ENCODE results near the gene ITPR2.
A peak's percentile ranks its signal among the peaks of the same experiment; 100 is the strongest.

ITPR2 gene

DNA sequence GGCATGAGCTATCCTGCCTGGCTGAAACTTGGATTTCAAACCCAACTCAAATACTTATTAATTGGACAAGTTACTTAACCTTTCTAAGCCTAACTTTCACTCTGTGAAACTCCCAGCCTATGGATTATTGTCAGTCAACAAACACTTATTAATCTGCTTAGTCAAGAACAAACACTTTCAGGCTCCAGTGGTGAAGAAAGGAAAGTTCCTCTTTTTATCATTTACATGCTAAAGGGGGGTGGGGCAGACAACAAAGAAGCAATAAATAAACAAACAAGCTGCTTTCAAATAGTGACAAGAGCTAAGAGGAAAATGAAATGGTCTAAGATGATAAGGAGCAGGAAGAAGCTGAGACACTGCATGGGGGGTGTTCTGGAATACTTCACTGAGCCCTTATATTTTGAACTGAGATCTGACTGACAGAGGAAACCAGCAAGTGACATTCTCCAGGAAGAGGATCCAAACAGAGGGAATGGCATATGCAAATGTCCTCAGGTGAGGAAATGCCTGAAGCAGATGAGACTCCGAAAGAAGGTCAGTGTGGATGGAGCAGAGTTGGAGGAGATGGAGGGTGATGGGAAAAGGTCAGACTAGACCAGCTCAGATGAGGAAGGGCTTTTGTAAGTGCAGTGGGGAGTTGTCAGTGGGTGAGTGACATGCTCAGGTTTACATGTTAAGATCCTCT is 259.6 kb downstream of the ITPR2 start:
- Histone ChIP-seq H3K4me2 (ENCODE audit: low read length, poor library complexity, severe bottlenecking) (no peak overlapping the region), H3K18ac (ENCODE audit: low read depth in 1 of 2, low read length in 2 of 2) (no peak overlapping the region), H2BK120ac (ENCODE audit: low read depth, low read length) (no peak overlapping the region), H3K79me1 (replicated peaks; ENCODE audit: low read length, poor library complexity, severe bottlenecking) (no peaks in the 10 kb centered on the region), H2AK5ac (ENCODE audit: low read length, severe bottlenecking) (no peak overlapping the region), H4K91ac (ENCODE audit: low read length) (no peak overlapping the region), H3K9me3 (ENCODE audit: control insufficient read depth, low read length) (no peaks in the 10 kb centered on the region), H3K23ac (ENCODE audit: low read length in 2 of 2) (no peak overlapping the region), H2BK5ac (ENCODE audit: low read depth, low read length, poor library complexity, severe bottlenecking) (no peak overlapping the region), H2BK15ac (ENCODE audit: low read depth, poor library complexity, severe bottlenecking) (no peak overlapping the region), H3K27me3 (ENCODE audit: control insufficient read depth in 1 of 2, insufficient read depth in 1 of 2, low read length in 2 of 2) (no peaks in the 10 kb centered on the region), H3K36me3 (ENCODE audit: control insufficient read depth in 1 of 2, insufficient read depth in 2 of 2, low read depth in 1 of 2, low read length in 2 of 2) (peaks cover 0 to 13% of the 10 kb centered on the region in 2 experiments), H3K4ac (ENCODE audit: low read depth in 1 of 2, low read length in 2 of 2) (no peak overlapping the region), H3K27ac (ENCODE audit: low read length, poor library complexity, severe bottlenecking) (no peak overlapping the region), H4K8ac (ENCODE audit: low read length) (no peak overlapping the region), H3K4me3 (ENCODE audit: insufficient read depth in 1 of 2, low read depth in 1 of 2, low read length in 2 of 2) (no peak overlapping the region), H3K14ac (ENCODE audit: low read length in 2 of 2) (no peak overlapping the region), H3K9ac (ENCODE audit: low read length) (no peak overlapping the region), H2BK12ac (ENCODE audit: low read length in 2 of 2) (no peak overlapping the region), H3K4me1 (ENCODE audit: control insufficient read depth, insufficient read depth, low read depth, low read length) (no peaks in the 10 kb centered on the region), H2AFZ (ENCODE audit: low read depth, low read length) (no peak overlapping the region)
- DNase-seq = no peak
- 60% methylated on average over 1 of the region's 1 CpG for WGBS

- no peak overlapping the region for H3K18ac ChIP-seq (ENCODE audit: low read depth in 1 of 2, low read length in 2 of 2)
- no peak overlapping the region for H2BK12ac ChIP-seq (ENCODE audit: low read length in 2 of 2)
- H2BK120ac ChIP-seq (ENCODE audit: low read depth, low read length) = no peak overlapping the region
- H3K27ac ChIP-seq (ENCODE audit: low read length, poor library complexity, severe bottlenecking) = no peak overlapping the region
- peaks cover 0 to 13% of the 10 kb centered on the region in 2 experiments for H3K36me3 ChIP-seq (ENCODE audit: control insufficient read depth in 1 of 2, insufficient read depth in 2 of 2, low read depth in 1 of 2, low read length in 2 of 2)
- no peak overlapping the region for H3K4me2 ChIP-seq (ENCODE audit: low read length, poor library complexity, severe bottlenecking)
- no peak overlapping the region for H3K14ac ChIP-seq (ENCODE audit: low read length in 2 of 2)
- H3K9ac ChIP-seq (ENCODE audit: low read length) = no peak overlapping the region
- H2AFZ ChIP-seq (ENCODE audit: low read depth, low read length) = no peak overlapping the region
- no peak overlapping the region for H2BK15ac ChIP-seq (ENCODE audit: low read depth, poor library complexity, severe bottlenecking)
- no peak overlapping the region for H3K4ac ChIP-seq (ENCODE audit: low read depth in 1 of 2, low read length in 2 of 2)
- H4K8ac ChIP-seq (ENCODE audit: low read length) = no peak overlapping the region
- no peak overlapping the region for H3K23ac ChIP-seq (ENCODE audit: low read length in 2 of 2)
- H3K27me3 ChIP-seq (ENCODE audit: control insufficient read depth in 1 of 2, insufficient read depth in 1 of 2, low read length in 2 of 2) = no peaks in the 10 kb centered on the region
- no peak overlapping the region for H2BK5ac ChIP-seq (ENCODE audit: low read depth, low read length, poor library complexity, severe bottlenecking)
- H2AK5ac ChIP-seq (ENCODE audit: low read length, severe bottlenecking) = no peak overlapping the region
- no peaks in the 10 kb centered on the region for H3K4me1 ChIP-seq (ENCODE audit: control insufficient read depth, insufficient read depth, low read depth, low read length)
- H3K79me1 ChIP-seq (replicated peaks; ENCODE audit: low read length, poor library complexity, severe bottlenecking) = no peaks in the 10 kb centered on the region
- peak; percentile 1 for DNase-seq
- no peak overlapping the region for H4K91ac ChIP-seq (ENCODE audit: low read length)
- 6% methylated on average over 1 of the region's 1 CpG for WGBS
- no peaks in the 10 kb centered on the region for H3K9me3 ChIP-seq (ENCODE audit: control insufficient read depth, low read length)
- H3K4me3 ChIP-seq (ENCODE audit: insufficient read depth in 1 of 2, low read depth in 1 of 2, low read length in 2 of 2) = no peak overlapping the region
These were observed 260.9 kb downstream of the ITPR2 start for GRCh38 chr12:26572137-26572536.

- Histone ChIP-seq H2AK5ac (ENCODE audit: low read length, severe bottlenecking) (no peak overlapping the region), H2BK15ac (ENCODE audit: low read depth, poor library complexity, severe bottlenecking) (no peak overlapping the region), H3K23ac (ENCODE audit: low read length in 2 of 2) (no peak overlapping the region), H3K14ac (ENCODE audit: low read length in 2 of 2) (no peak overlapping the region), H2BK5ac (ENCODE audit: low read depth, low read length, poor library complexity, severe bottlenecking) (no peak overlapping the region), H3K4ac (ENCODE audit: low read depth in 1 of 2, low read length in 2 of 2) (no peak overlapping the region), H3K27me3 (ENCODE audit: control insufficient read depth in 1 of 2, insufficient read depth in 1 of 2, low read length in 2 of 2) (no peaks in the 10 kb centered on the region), H3K4me1 (ENCODE audit: control insufficient read depth, insufficient read depth, low read depth, low read length) (no peaks in the 10 kb centered on the region), H3K4me3 (ENCODE audit: insufficient read depth in 1 of 2, low read depth in 1 of 2, low read length in 2 of 2) (no peak overlapping the region), H3K27ac (ENCODE audit: low read length, poor library complexity, severe bottlenecking) (no peak overlapping the region), H3K9me3 (ENCODE audit: control insufficient read depth, low read length) (no peaks in the 10 kb centered on the region), H2BK12ac (ENCODE audit: low read length in 2 of 2) (no peak overlapping the region), H2BK120ac (ENCODE audit: low read depth, low read length) (no peak overlapping the region), H4K91ac (ENCODE audit: low read length) (no peak overlapping the region), H3K79me1 (replicated peaks; ENCODE audit: low read length, poor library complexity, severe bottlenecking) (no peaks in the 10 kb centered on the region), H4K8ac (ENCODE audit: low read length) (no peak overlapping the region), H2AFZ (ENCODE audit: low read depth, low read length) (no peak overlapping the region), H3K9ac (ENCODE audit: low read length) (no peak overlapping the region), H3K18ac (ENCODE audit: low read depth in 1 of 2, low read length in 2 of 2) (no peak overlapping the region), H3K36me3 (ENCODE audit: control insufficient read depth in 1 of 2, insufficient read depth in 2 of 2, low read depth in 1 of 2, low read length in 2 of 2) (peaks cover 0 to 8% of the 10 kb centered on the region in 2 experiments), H3K4me2 (ENCODE audit: low read length, poor library complexity, severe bottlenecking) (no peak overlapping the region)
- WGBS = 92% methylated on average over 3 of the region's 3 CpGs
- no peak for DNase-seq
These were observed 261.4 kb downstream of the ITPR2 start for GRCh38 chr12:26571560-26571959.

- Histone ChIP-seq H2BK15ac (ENCODE audit: low read depth, poor library complexity, severe bottlenecking) (no peak overlapping the region), H3K4me2 (ENCODE audit: low read length, poor library complexity, severe bottlenecking) (no peak overlapping the region), H3K4me3 (ENCODE audit: insufficient read depth in 1 of 2, low read depth in 1 of 2, low read length in 2 of 2) (no peak overlapping the region), H3K9me3 (ENCODE audit: control insufficient read depth, low read length) (no peaks in the 10 kb centered on the region), H4K8ac (ENCODE audit: low read length) (no peak overlapping the region), H3K27ac (ENCODE audit: low read length, poor library complexity, severe bottlenecking) (no peak overlapping the region), H3K27me3 (ENCODE audit: control insufficient read depth in 1 of 2, insufficient read depth in 1 of 2, low read length in 2 of 2) (no peaks in the 10 kb centered on the region), H2AK5ac (ENCODE audit: low read length, severe bottlenecking) (no peak overlapping the region), H2BK120ac (ENCODE audit: low read depth, low read length) (no peak overlapping the region), H3K23ac (ENCODE audit: low read length in 2 of 2) (no peak overlapping the region), H3K9ac (ENCODE audit: low read length) (no peak overlapping the region), H4K91ac (ENCODE audit: low read length) (no peak overlapping the region), H3K4me1 (ENCODE audit: control insufficient read depth, insufficient read depth, low read depth, low read length) (no peaks in the 10 kb centered on the region), H3K36me3 (ENCODE audit: control insufficient read depth in 1 of 2, insufficient read depth in 2 of 2, low read depth in 1 of 2, low read length in 2 of 2) (no peaks in the 10 kb centered on the region), H3K4ac (ENCODE audit: low read depth in 1 of 2, low read length in 2 of 2) (no peak overlapping the region), H3K18ac (ENCODE audit: low read depth in 1 of 2, low read length in 2 of 2) (no peak overlapping the region), H3K14ac (ENCODE audit: low read length in 2 of 2) (no peak overlapping the region), H3K79me1 (replicated peaks; ENCODE audit: low read length, poor library complexity, severe bottlenecking) (no peaks in the 10 kb centered on the region), H2AFZ (ENCODE audit: low read depth, low read length) (no peak overlapping the region), H2BK12ac (ENCODE audit: low read length in 2 of 2) (no peak overlapping the region), H2BK5ac (ENCODE audit: low read depth, low read length, poor library complexity, severe bottlenecking) (no peak overlapping the region)
- WGBS = 75% methylated on average over 1 of the region's 2 CpGs
- no peak for DNase-seq
These were observed 265.9 kb downstream of the ITPR2 start for GRCh38 chr12:26567126-26567525.

Measured in mesenchymal stem cell (in vitro differentiated cells and primary cell).